HCT116 (cell line): ENCODE data around the gene PAPOLB. TPM values are rescaled to one million over a fixed set of nuclear protein-coding genes. Genes with fewer than 3 reads are reported as not detected.

ENCODE experiments used
- ATAC-seq: fragments of 200-7000 bp; cut with Tn5 transposase; 2 replicates; pipeline ENCODE4 v1.9.1; 2020; ENCODE audit warnings: mild to moderate bottlenecking, moderate library complexity
- BruUV-seq: library from RNA; stranded (reverse); fragments of 400-500 nt; replicated peaks from 2 replicates; lab custom pipeline; 2021; lab: Mats Ljungman, UMichigan
- CTCF ChIA-PET: fragments of 300-600 bp; sonication (Branson Sonifier 250); formaldehyde crosslinking; loops from one replicate; lab custom pipeline; 2021; ENCODE audit warnings: antibody characterized with exemption; lab: Charles Lee
- POLR2A ChIA-PET: fragments of 300-600, 350-600 bp; sonication (Branson Sonifier 250); formaldehyde crosslinking; loops from one replicate; lab custom pipeline; 2021; ENCODE audit warnings: antibody characterized with exemption; lab: Charles Lee
- RAD21 ChIA-PET, 2 experiments: fragments of 300-600 bp; sonication (Branson Sonifier 250); formaldehyde crosslinking; loops; one replicate each; lab custom pipeline; 2023; ENCODE audit warnings: low total read pairs in 2 of 2; ENCODE audit not compliant: uncharacterized antibody in 2 of 2, unreplicated experiment in 2 of 2, low non-redundant PET in 1 of 2; lab: Charles Lee
- DNase-seq: peaks from one replicate; pipeline ENCODE4 v3.0.0-alpha.2; 2010; ENCODE audit warnings: low read depth, low spot score
- H2AFZ ChIP-seq: fragments of 200-600 bp; shearing (Covaris generic), sonication (generic); 2 replicates; pipeline ENCODE4 v1.6.1; 2017; ENCODE audit warnings: low read depth, mixed run types, mixed read lengths, antibody characterized with exemption, low read length; ENCODE audit not compliant: poor library complexity, severe bottlenecking
- H3K27ac ChIP-seq: 2 replicates; pipeline ENCODE4 v1.5.1; 2012; ENCODE audit warnings: low read depth, low read length
- H3K27me3 ChIP-seq: fragments of 200-600 bp; sonication (generic); 2 replicates; pipeline ENCODE4 v1.6.1; 2016; ENCODE audit warnings: mixed run types, low read length, mixed read lengths; ENCODE audit not compliant: insufficient read depth
- H3K36me3 ChIP-seq, 2 experiments: fragments of 200-500 bp in 1 of 2; fragments of 200-600 bp in 1 of 2; sonication (Bioruptor generic) in 1 of 2; sonication (generic) in 1 of 2; 2 replicates each; pipeline versions ENCODE4 v1.5.1 to v1.6.1; 2014 to 2016; ENCODE audit warnings: low read length in 2 of 2, inconsistent platforms in 1 of 2, mixed read lengths in 1 of 2, mixed run types in 1 of 2; ENCODE audit not compliant: insufficient read depth in 2 of 2, control insufficient read depth in 1 of 2
- H3K4me1 ChIP-seq, 2 experiments: fragments of 200-600 bp in 1 of 2; sonication (generic) in 1 of 2; 2 replicates each; pipeline versions ENCODE4 v1.5.1 to v1.6.1; 2012 to 2017; ENCODE audit warnings: low read length in 2 of 2, inconsistent platforms in 1 of 2, mild to moderate bottlenecking in 1 of 2, mixed read lengths in 1 of 2, mixed run types in 1 of 2, moderate library complexity in 1 of 2; ENCODE audit not compliant: insufficient read depth in 2 of 2, control insufficient read depth in 1 of 2
- H3K4me2 ChIP-seq: fragments of 200-600 bp; sonication (generic); 2 replicates; pipeline ENCODE4 v1.6.1; 2017; ENCODE audit warnings: mixed run types, low read length, mixed read lengths
- H3K4me3 ChIP-seq, 2 experiments: fragments of 200-600 bp in 1 of 2; sonication (generic) in 1 of 2; replicated peaks in 1 of 2; 2 replicates each; pipeline ENCODE4 v1.5.1; 2011 to 2016; ENCODE audit warnings: low read length in 2 of 2, control low read depth in 1 of 2, low read depth in 1 of 2, mild to moderate bottlenecking in 1 of 2, mixed read lengths in 1 of 2, mixed run types in 1 of 2
- H3K79me2 ChIP-seq: fragments of 200-600 bp; sonication (generic); 2 replicates; pipeline ENCODE4 v1.6.1; 2017; ENCODE audit warnings: mild to moderate bottlenecking, mixed run types, low read length, moderate library complexity, mixed read lengths; ENCODE audit not compliant: insufficient read depth
- H3K9ac ChIP-seq: fragments of 200-600 bp; sonication (generic); 2 replicates; pipeline ENCODE4 v1.6.1; 2016; ENCODE audit warnings: low read length, mixed read lengths
- H3K9me2 ChIP-seq: fragments of 200-600 bp; sonication (generic), shearing (Covaris generic); 2 replicates; pipeline ENCODE4 v1.6.1; 2017; ENCODE audit warnings: mixed run types, mild to moderate bottlenecking, moderate library complexity; ENCODE audit not compliant: insufficient read depth
- H3K9me3 ChIP-seq, 2 experiments: fragments of 200-500 bp in 1 of 2; fragments of 200-600 bp in 1 of 2; sonication (Bioruptor generic) in 1 of 2; sonication (generic) in 1 of 2; 2 replicates each; pipeline ENCODE4 v1.6.1; 2014 to 2017; ENCODE audit warnings: low read length in 2 of 2, mixed read lengths in 2 of 2, inconsistent platforms in 1 of 2, low read depth in 1 of 2, mild to moderate bottlenecking in 1 of 2, mixed run types in 1 of 2, moderate library complexity in 1 of 2; ENCODE audit not compliant: control insufficient read depth in 1 of 2, insufficient read depth in 1 of 2
- H4K20me1 ChIP-seq: fragments of 200-600 bp; sonication (generic), shearing (Covaris generic); 2 replicates; pipeline ENCODE4 v1.6.1; 2017; ENCODE audit warnings: mixed run types, mild to moderate bottlenecking, moderate library complexity; ENCODE audit not compliant: insufficient read depth
- ATF3 ChIP-seq: IDR thresholded peaks from 2 replicates; pipeline ENCODE4 v1.6.1; 2012
- CBX3 ChIP-seq: IDR thresholded peaks from 2 replicates; pipeline ENCODE4 v1.6.1; 2012; ENCODE audit warnings: low read depth
- EGR1 ChIP-seq: IDR thresholded peaks from 2 replicates; pipeline ENCODE4 v1.6.1; 2012; ENCODE audit warnings: low read depth
- MAX ChIP-seq: IDR thresholded peaks from 2 replicates; pipeline ENCODE4 v1.6.1; 2012
- POLR2A ChIP-seq: IDR thresholded peaks from 2 replicates; pipeline ENCODE4 v1.7.0; 2011; ENCODE audit warnings: borderline replicate concordance; ENCODE audit not compliant: insufficient read depth, insufficient read length; ENCODE audit errors: extremely low read depth
- SIN3A ChIP-seq: IDR thresholded peaks from 2 replicates; pipeline ENCODE4 v1.6.1; 2012; ENCODE audit warnings: low read depth
- SRF ChIP-seq: IDR thresholded peaks from 2 replicates; pipeline ENCODE4 v1.6.1; 2012; ENCODE audit warnings: low read depth
- ZNF274 ChIP-seq: fragments of 200-500 bp; sonication (Bioruptor generic); IDR thresholded peaks from 2 replicates; pipeline ENCODE4 v1.6.1; 2014; ENCODE audit warnings: mild to moderate bottlenecking, low read depth, low read length, inconsistent platforms
- intact Hi-C: fragments of 100-400 bp; cut with micrococcal nuclease; formaldehyde crosslinking; loops from 2 replicates; pipeline ENCODE4 v1.10.0; 2022
- total RNA-seq: library from RNA; stranded (reverse); gene quantifications from one replicate; pipeline ENCODE4 v1.2.1, GENCODE V29; 2021; ENCODE audit not compliant: unreplicated experiment
- TF ChIP-seq, protein P1 (sequence below): IDR thresholded peaks from 2 replicates; pipeline ENCODE4 v1.6.1; 2011; ENCODE audit warnings: mild to moderate bottlenecking, low read length, moderate library complexity; ENCODE audit not compliant: insufficient replicate concordance; ENCODE audit errors: extremely low read depth

The PAPOLB gene
- total RNA-seq, 1 experiment from 2014 or later = 0.20 TPM

- TF ChIP-seq, protein P1, sequence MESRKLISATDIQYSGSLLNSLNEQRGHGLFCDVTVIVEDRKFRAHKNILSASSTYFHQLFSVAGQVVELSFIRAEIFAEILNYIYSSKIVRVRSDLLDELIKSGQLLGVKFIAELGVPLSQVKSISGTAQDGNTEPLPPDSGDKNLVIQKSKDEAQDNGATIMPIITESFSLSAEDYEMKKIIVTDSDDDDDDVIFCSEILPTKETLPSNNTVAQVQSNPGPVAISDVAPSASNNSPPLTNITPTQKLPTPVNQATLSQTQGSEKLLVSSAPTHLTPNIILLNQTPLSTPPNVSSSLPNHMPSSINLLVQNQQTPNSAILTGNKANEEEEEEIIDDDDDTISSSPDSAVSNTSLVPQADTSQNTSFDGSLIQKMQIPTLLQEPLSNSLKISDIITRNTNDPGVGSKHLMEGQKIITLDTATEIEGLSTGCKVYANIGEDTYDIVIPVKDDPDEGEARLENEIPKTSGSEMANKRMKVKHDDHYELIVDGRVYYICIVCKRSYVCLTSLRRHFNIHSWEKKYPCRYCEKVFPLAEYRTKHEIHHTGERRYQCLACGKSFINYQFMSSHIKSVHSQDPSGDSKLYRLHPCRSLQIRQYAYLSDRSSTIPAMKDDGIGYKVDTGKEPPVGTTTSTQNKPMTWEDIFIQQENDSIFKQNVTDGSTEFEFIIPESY = no peak
- no peak for TF ChIP-seq MAX
- TF ChIP-seq, all 23 proteins: peak for 0
These were observed 27.0 kb downstream of the PAPOLB start (continued) for GRCh38 chr7:4834601-4835397.

DNA sequence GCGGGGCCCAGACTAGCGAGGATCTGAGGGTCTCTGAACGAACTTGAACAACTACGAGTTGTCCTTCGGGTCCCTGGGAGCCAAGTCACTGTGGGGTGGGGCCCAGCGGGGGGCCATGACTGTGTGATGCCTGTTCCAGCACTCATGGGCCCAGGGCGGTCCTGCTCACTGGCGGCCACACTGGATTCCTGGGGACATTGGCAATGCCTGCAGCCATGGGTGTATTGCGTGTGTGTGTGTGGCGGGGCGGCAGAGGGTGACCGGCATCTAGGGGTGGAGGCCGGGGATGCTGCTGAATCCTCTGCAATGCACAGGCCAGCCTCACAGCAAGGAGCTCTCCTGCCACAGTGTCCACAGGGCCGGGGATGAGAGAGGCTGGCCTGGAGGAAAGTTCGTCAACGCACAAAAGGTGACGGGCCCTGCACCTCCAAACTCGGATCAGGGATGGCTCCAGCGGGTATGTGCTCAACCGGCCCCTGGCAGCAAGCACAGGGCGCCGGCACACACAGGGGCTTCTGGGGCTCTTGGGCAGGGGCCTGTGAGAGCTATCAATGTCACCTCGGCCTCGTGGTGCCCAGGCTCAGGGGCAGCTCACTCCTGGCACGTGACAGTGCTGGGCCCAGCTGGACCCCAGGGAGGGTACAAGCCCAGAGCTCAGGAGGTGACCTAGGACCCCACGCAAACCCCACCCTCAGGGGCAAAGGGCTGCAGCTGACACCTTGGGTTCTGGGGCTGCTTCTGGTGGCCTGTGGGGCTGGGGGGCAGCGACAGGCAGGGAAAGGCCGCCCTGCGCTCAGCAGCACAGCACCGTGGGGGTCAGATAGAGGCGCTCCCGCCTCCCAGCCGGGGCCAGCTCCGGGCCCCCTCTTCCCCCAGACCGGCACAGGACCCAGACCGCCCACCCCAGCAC, 27.9 kb downstream of the PAPOLB start:
- Histone ChIP-seq H3K79me2 (no peaks in the 10 kb centered on the region), H3K36me3 (no peaks in the 10 kb centered on the region), H3K27me3 (no peaks in the 10 kb centered on the region), H3K27ac (no peak overlapping the region), H2AFZ (no peak overlapping the region), H4K20me1 (no peaks in the 10 kb centered on the region), H3K4me1 (no peaks in the 10 kb centered on the region), H3K4me2 (no peak overlapping the region), H3K9ac (no peak overlapping the region), H3K9me2 (no peaks in the 10 kb centered on the region), H3K9me3 (no peaks in the 10 kb centered on the region), H3K4me3 (no peak overlapping the region)
- ATAC-seq (no peak), DNase-seq (no peak)
- TF ChIP-seq ZNF274 (no peak), ATF3 (no peak), POLR2A (no peak), CBX3 (no peak), SRF (no peak), EGR1 (no peak), SIN3A (no peak), MAX (no peak)
- CTCF ChIA-PET = no interaction called here
- RAD21 ChIA-PET = no interaction called here
- POLR2A ChIA-PET = no interaction called here
- intact Hi-C loops = no loop called here
- no TSS peak for BruUV-seq
